ENCODE measurements around the gene EFNA3. TPM values are rescaled to one million over a fixed set of nuclear protein-coding genes. Genes with fewer than 3 reads are reported as not detected.

The EFNA3 gene
- total and polyA plus RNA-seq, 2 experiments from 2014 or later = 2.7 to 3.0 TPM

- in situ Hi-C loops (cut with MboI) = loop anchor here (5.0 kb wide), 1 partner anchor 75 kb away; no protein-coding TSS in a partner anchor
- 79 to 81% methylated on average over 12 of the region's 12 CpGs for WGBS, 2 experiments (ENCODE audit: low coverage in 1 of 2, low lambda C conversion rate in 2 of 2, missing lambda C conversion rate in 2 of 2)
- no peak overlapping the region for H3K4me2 ChIP-seq (ENCODE audit: unreplicated experiment)
- H4K20me1 ChIP-seq (ENCODE audit: insufficient read depth) = no peaks in the 10 kb centered on the region
- no peaks in the 10 kb centered on the region for H3K4me1 ChIP-seq (ENCODE audit: insufficient read depth)
- H3K9me3 ChIP-seq (ENCODE audit: low read depth) = no peaks in the 10 kb centered on the region
- DNase-seq = no peak
- H3K27me3 ChIP-seq (replicated peaks; ENCODE audit: insufficient read depth) = peaks cover 17% of the 10 kb centered on the region
- H3K79me2 ChIP-seq (ENCODE audit: insufficient read depth) = no peaks in the 10 kb centered on the region
- no peak overlapping the region for H2AFZ ChIP-seq
- no peak overlapping the region for H3K9ac ChIP-seq
- 0 out of 2 replicates have a peak, but pooled peaks cover 6% of the 10 kb centered on the region for H3F3A ChIP-seq (ENCODE audit: insufficient read depth)
- H3K36me3 ChIP-seq (ENCODE audit: low read depth) = no peaks in the 10 kb centered on the region
- H3K27ac ChIP-seq = no peak overlapping the region
- no peaks in the 10 kb centered on the region for H3K9me2 ChIP-seq (ENCODE audit: insufficient read depth)
- TF ChIP-seq EZH2phosphoT487 (IDR thresholded peaks at IDR 0.05; ENCODE audit: insufficient read depth, low read depth) (no peak), EZH2 (IDR thresholded peaks at IDR 0.05; ENCODE audit: insufficient read depth, poor library complexity, severe bottlenecking) (no peak)
- H3K4me3 ChIP-seq = no peak overlapping the region
Observed at GRCh38 chr1:155092641-155093040, 14.0 kb downstream of the EFNA3 start.

GRCh38 chr1:155093911-155094621 lies 15.4 kb downstream of the EFNA3 start:
- no peak overlapping the region for H3K4me3 ChIP-seq
- H3K9me2 ChIP-seq (ENCODE audit: insufficient read depth) = no peaks in the 10 kb centered on the region
- no peaks in the 10 kb centered on the region for H4K20me1 ChIP-seq (ENCODE audit: insufficient read depth)
- H3K9ac ChIP-seq = no peak overlapping the region
- H3K79me2 ChIP-seq (ENCODE audit: insufficient read depth) = no peaks in the 10 kb centered on the region
- WGBS, 2 experiments (ENCODE audit: low coverage in 1 of 2, low lambda C conversion rate in 2 of 2, missing lambda C conversion rate in 2 of 2) = 13 to 16% methylated on average over 13 of the region's 13 CpGs
- peaks cover 17% of the 10 kb centered on the region for H3K27me3 ChIP-seq (replicated peaks; ENCODE audit: insufficient read depth)
- peak; percentile 58 for DNase-seq
- H3K9me3 ChIP-seq (ENCODE audit: low read depth) = no peaks in the 10 kb centered on the region
- no peak overlapping the region for H3K4me2 ChIP-seq (ENCODE audit: unreplicated experiment)
- peak overlapping the region; percentile 49; the same call in 1 of the 2 replicates for H2AFZ ChIP-seq
- no peaks in the 10 kb centered on the region for H3K4me1 ChIP-seq (ENCODE audit: insufficient read depth)
- no peaks in the 10 kb centered on the region for H3K36me3 ChIP-seq (ENCODE audit: low read depth)
- H3F3A ChIP-seq (ENCODE audit: insufficient read depth) = 0 out of 2 replicates have a peak, but pooled peaks cover 6% of the 10 kb centered on the region
- no peak overlapping the region for H3K27ac ChIP-seq
- in situ Hi-C loops (cut with MboI) = loop anchor here (5.0 kb wide), 1 partner anchor 73 kb away; no protein-coding TSS in a partner anchor
- TF ChIP-seq EZH2phosphoT487 (IDR thresholded peaks at IDR 0.05; ENCODE audit: insufficient read depth, low read depth) (no peak), EZH2 (IDR thresholded peaks at IDR 0.05; ENCODE audit: insufficient read depth, poor library complexity, severe bottlenecking) (no peak)

- in situ Hi-C loops (cut with MboI) = loop anchor here (5.0 kb wide), 1 partner anchor 73 kb away; no protein-coding TSS in a partner anchor
- DNase-seq = no peak
- H3K27ac ChIP-seq = no peak overlapping the region
Observed at GRCh38 chr1:155094622-155094948, 15.9 kb downstream of the EFNA3 start.

GRCh38 chr1:155099331-155099730 lies 20.7 kb downstream of the EFNA3 start:
- Histone ChIP-seq H3K79me2 (ENCODE audit: insufficient read depth) (no peaks in the 10 kb centered on the region), H3K27ac (no peak overlapping the region), H4K20me1 (ENCODE audit: insufficient read depth) (no peaks in the 10 kb centered on the region), H3K9ac (no peak overlapping the region), H3K4me1 (ENCODE audit: insufficient read depth) (no peaks in the 10 kb centered on the region), H3K9me3 (ENCODE audit: low read depth) (no peaks in the 10 kb centered on the region), H2AFZ (no peak overlapping the region), H3F3A (ENCODE audit: insufficient read depth) (0 out of 2 replicates have a peak, but pooled peaks cover 6% of the 10 kb centered on the region), H3K4me2 (ENCODE audit: unreplicated experiment) (no peak overlapping the region), H3K27me3 (replicated peaks; ENCODE audit: insufficient read depth) (peaks cover 19% of the 10 kb centered on the region), H3K4me3 (no peak overlapping the region), H3K36me3 (ENCODE audit: low read depth) (no peaks in the 10 kb centered on the region), H3K9me2 (ENCODE audit: insufficient read depth) (no peaks in the 10 kb centered on the region)
- 63 to 69% methylated on average over 7 of the region's 7 CpGs for WGBS, 2 experiments (ENCODE audit: low coverage in 1 of 2, low lambda C conversion rate in 2 of 2, missing lambda C conversion rate in 2 of 2)
- in situ Hi-C loops (cut with MboI) = no loop called here
- TF ChIP-seq EZH2phosphoT487 (IDR thresholded peaks at IDR 0.05; ENCODE audit: insufficient read depth, low read depth) (no peak), EZH2 (IDR thresholded peaks at IDR 0.05; ENCODE audit: insufficient read depth, poor library complexity, severe bottlenecking) (no peak)
- DNase-seq = no peak

More at GRCh38 chr1:155094622-155094948, 15.9 kb downstream of the EFNA3 start:
- Histone ChIP-seq H3K4me2 (ENCODE audit: unreplicated experiment) (no peak overlapping the region), H2AFZ (no peak overlapping the region), H3K36me3 (ENCODE audit: low read depth) (no peaks in the 10 kb centered on the region), H3K9ac (no peak overlapping the region), H3K4me3 (no peak overlapping the region), H4K20me1 (ENCODE audit: insufficient read depth) (no peaks in the 10 kb centered on the region), H3K79me2 (ENCODE audit: insufficient read depth) (no peaks in the 10 kb centered on the region), H3K4me1 (ENCODE audit: insufficient read depth) (no peaks in the 10 kb centered on the region), H3F3A (ENCODE audit: insufficient read depth) (0 out of 2 replicates have a peak, but pooled peaks cover 6% of the 10 kb centered on the region), H3K27me3 (replicated peaks; ENCODE audit: insufficient read depth) (peaks cover 17% of the 10 kb centered on the region), H3K9me2 (ENCODE audit: insufficient read depth) (no peaks in the 10 kb centered on the region), H3K9me3 (ENCODE audit: low read depth) (no peaks in the 10 kb centered on the region)
- 77 to 85% methylated on average over 2 of the region's 2 CpGs for WGBS, 2 experiments (ENCODE audit: low coverage in 1 of 2, low lambda C conversion rate in 2 of 2, missing lambda C conversion rate in 2 of 2)
- TF ChIP-seq EZH2phosphoT487 (IDR thresholded peaks at IDR 0.05; ENCODE audit: insufficient read depth, low read depth) (no peak), EZH2 (IDR thresholded peaks at IDR 0.05; ENCODE audit: insufficient read depth, poor library complexity, severe bottlenecking) (no peak)

All from GM23248 (cell line).